Keratinocyte (primary cell): ENCODE measurements around the gene HJV. TPM values are rescaled to one million over a fixed set of nuclear protein-coding genes. Genes with fewer than 3 reads are reported as not detected.
"Not testable (repeated sequence)": the region's sequence is repeated elsewhere in the genome, so short reads cannot be mapped to it uniquely, and the experiment has no call there.

Experiments
- DNase-seq: peaks from one replicate; pipeline ENCODE4 v3.0.0-alpha.2; 2011; ENCODE audit warnings: low read depth, missing footprints, low spot score
- FAIRE-seq: peaks from 2 replicates; lab custom pipeline; 2011; peaks lifted over from hg19 to GRCh38; lab: Jason Lieb, UNC
- H2AFZ ChIP-seq: 2 replicates; pipeline ENCODE4 v1.6.0; 2012; ENCODE audit warnings: low read length, control low read depth, inconsistent platforms; ENCODE audit not compliant: control insufficient read depth
- H3K27ac ChIP-seq: 2 replicates; pipeline ENCODE4 v1.5.1; 2011; ENCODE audit warnings: low read length; ENCODE audit not compliant: control insufficient read depth, insufficient read depth
- H3K27me3 ChIP-seq: 3 replicates; pipeline ENCODE4 v1.6.0; 2011; ENCODE audit warnings: low read length; ENCODE audit not compliant: control insufficient read depth, insufficient read depth; ENCODE audit errors: extremely low read depth
- H3K36me3 ChIP-seq, 2 experiments: 2 replicates in 1 of 2; 3 replicates in 1 of 2; pipeline ENCODE4 v1.5.1; 2011; ENCODE audit warnings: low read length in 2 of 2, mild to moderate bottlenecking in 1 of 2; ENCODE audit not compliant: control insufficient read depth in 2 of 2, insufficient read depth in 2 of 2; ENCODE audit errors: extremely low read depth in 1 of 2
- H3K4me1 ChIP-seq: 3 replicates; pipeline ENCODE4 v1.5.1; 2011; ENCODE audit warnings: low read length; ENCODE audit not compliant: control insufficient read depth, insufficient read depth; ENCODE audit errors: extremely low read depth
- H3K4me2 ChIP-seq: 3 replicates; pipeline ENCODE4 v1.6.0; 2011; ENCODE audit warnings: low read depth, low read length; ENCODE audit not compliant: control insufficient read depth, insufficient read depth; ENCODE audit errors: extremely low read depth
- H3K4me3 ChIP-seq, 3 experiments: fragments of 200-600 bp in 1 of 3; sonication (generic) in 1 of 3; 2 replicates in 2 of 3; 3 replicates in 1 of 3; pipeline ENCODE4 v1.5.1; 2011 to 2016; ENCODE audit warnings: low read length in 3 of 3, mild to moderate bottlenecking in 3 of 3, control low read depth in 2 of 3, inconsistent platforms in 1 of 3, low read depth in 1 of 3, mixed read lengths in 1 of 3, mixed run types in 1 of 3, moderate library complexity in 1 of 3; ENCODE audit not compliant: control insufficient read depth in 2 of 3, insufficient read depth in 2 of 3; ENCODE audit errors: extremely low read depth in 1 of 3
- H3K79me2 ChIP-seq: 2 replicates; pipeline ENCODE4 v1.6.0; 2012; ENCODE audit warnings: low read length; ENCODE audit not compliant: control insufficient read depth, insufficient read depth
- H3K9ac ChIP-seq: 3 replicates; pipeline ENCODE4 v1.6.0; 2011; ENCODE audit warnings: low read length; ENCODE audit not compliant: control insufficient read depth, insufficient read depth; ENCODE audit errors: extremely low read depth
- H3K9me1 ChIP-seq: 3 replicates; pipeline ENCODE4 v1.6.0; 2011; ENCODE audit warnings: low read length; ENCODE audit not compliant: control insufficient read depth, insufficient read depth; ENCODE audit errors: extremely low read depth
- H3K9me3 ChIP-seq: 2 replicates; pipeline ENCODE4 v1.5.1; 2012; ENCODE audit warnings: low read depth, low read length; ENCODE audit not compliant: control insufficient read depth
- H4K20me1 ChIP-seq: 3 replicates; pipeline ENCODE4 v1.6.0; 2011; ENCODE audit warnings: low read length; ENCODE audit not compliant: control insufficient read depth, insufficient read depth; ENCODE audit errors: extremely low read depth
- EZH2 ChIP-seq: IDR thresholded peaks from one replicate; pipeline ENCODE4 v1.6.1; 2012; ENCODE audit warnings: inconsistent platforms, mild to moderate bottlenecking, low read length, moderate library complexity
- dilution Hi-C: fragments of 300-500 bp; cut with MboI; formaldehyde crosslinking; loops from one replicate; pipeline ENCODE4 v1.7.0; 2020; ENCODE audit warnings: low sequenced_read_pairs; ENCODE audit not compliant: extremely low pct_ligation_motif_present
- polyA minus RNA-seq, 3 experiments: library from RNA; depleted of rRNA, polyadenylated mRNA; stranded (reverse); fragments of >200 nt; gene quantifications; 1 replicate in 1 of 3; 2 replicates in 1 of 3; 3 replicates in 1 of 3; pipeline ENCODE4 v1.2.3, GENCODE V29; 2011
- polyA plus RNA-seq, 5 experiments: library from polyadenylated mRNA; depleted of rRNA in 3 of 5; stranded (reverse) in 3 of 5; stranded (forward) in 1 of 5; unstranded in 1 of 5; fragments of >200 nt; gene quantifications; 1 replicate in 1 of 5; 2 replicates in 3 of 5; 3 replicates in 1 of 5; pipeline versions ENCODE4 v1.2.1 to v1.2.3, GENCODE V29; 2011 to 2012; ENCODE audit warnings: missing spikeins in 2 of 5, low read depth in 1 of 5, low replicate concordance in 1 of 5
- TF ChIP-seq, protein P1 (sequence below), 3 experiments: IDR thresholded peaks in 1 of 3; conservative IDR thresholded peaks in 1 of 3; optimal IDR thresholded peaks in 1 of 3; 2 replicates in 2 of 3; 3 replicates in 1 of 3; pipeline versions ENCODE3 to v1.5.1; 2011; ENCODE audit warnings: low read length in 3 of 3, mild to moderate bottlenecking in 3 of 3, moderate library complexity in 2 of 3, control low read depth in 1 of 3, inconsistent platforms in 1 of 3; ENCODE audit not compliant: insufficient read depth in 2 of 3; ENCODE audit errors: extremely low read depth in 1 of 3

Gene HJV, protein sequence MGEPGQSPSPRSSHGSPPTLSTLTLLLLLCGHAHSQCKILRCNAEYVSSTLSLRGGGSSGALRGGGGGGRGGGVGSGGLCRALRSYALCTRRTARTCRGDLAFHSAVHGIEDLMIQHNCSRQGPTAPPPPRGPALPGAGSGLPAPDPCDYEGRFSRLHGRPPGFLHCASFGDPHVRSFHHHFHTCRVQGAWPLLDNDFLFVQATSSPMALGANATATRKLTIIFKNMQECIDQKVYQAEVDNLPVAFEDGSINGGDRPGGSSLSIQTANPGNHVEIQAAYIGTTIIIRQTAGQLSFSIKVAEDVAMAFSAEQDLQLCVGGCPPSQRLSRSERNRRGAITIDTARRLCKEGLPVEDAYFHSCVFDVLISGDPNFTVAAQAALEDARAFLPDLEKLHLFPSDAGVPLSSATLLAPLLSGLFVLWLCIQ
- polyA plus RNA-seq: 0.04 TPM in 1 of 3 replicates, not detected in the others
- polyA plus RNA-seq (2011; ENCODE audit: low read depth): not detected
- not detected in 2 replicates for polyA plus RNA-seq (2011; cell fraction: cytosol; rRNA removed)
- not detected in 2 replicates for polyA plus RNA-seq (2011; cell fraction: nucleus; rRNA removed)
- not detected in 2 replicates for polyA plus RNA-seq (2012; ENCODE audit: low replicate concordance)
- polyA minus RNA-seq: not detected in 3 replicates
- polyA minus RNA-seq (2011; cell fraction: cytosol; rRNA and poly(A)+ RNA removed): not detected
- polyA minus RNA-seq (2011; cell fraction: nucleus; rRNA and poly(A)+ RNA removed): not detected in 2 replicates

DNA sequence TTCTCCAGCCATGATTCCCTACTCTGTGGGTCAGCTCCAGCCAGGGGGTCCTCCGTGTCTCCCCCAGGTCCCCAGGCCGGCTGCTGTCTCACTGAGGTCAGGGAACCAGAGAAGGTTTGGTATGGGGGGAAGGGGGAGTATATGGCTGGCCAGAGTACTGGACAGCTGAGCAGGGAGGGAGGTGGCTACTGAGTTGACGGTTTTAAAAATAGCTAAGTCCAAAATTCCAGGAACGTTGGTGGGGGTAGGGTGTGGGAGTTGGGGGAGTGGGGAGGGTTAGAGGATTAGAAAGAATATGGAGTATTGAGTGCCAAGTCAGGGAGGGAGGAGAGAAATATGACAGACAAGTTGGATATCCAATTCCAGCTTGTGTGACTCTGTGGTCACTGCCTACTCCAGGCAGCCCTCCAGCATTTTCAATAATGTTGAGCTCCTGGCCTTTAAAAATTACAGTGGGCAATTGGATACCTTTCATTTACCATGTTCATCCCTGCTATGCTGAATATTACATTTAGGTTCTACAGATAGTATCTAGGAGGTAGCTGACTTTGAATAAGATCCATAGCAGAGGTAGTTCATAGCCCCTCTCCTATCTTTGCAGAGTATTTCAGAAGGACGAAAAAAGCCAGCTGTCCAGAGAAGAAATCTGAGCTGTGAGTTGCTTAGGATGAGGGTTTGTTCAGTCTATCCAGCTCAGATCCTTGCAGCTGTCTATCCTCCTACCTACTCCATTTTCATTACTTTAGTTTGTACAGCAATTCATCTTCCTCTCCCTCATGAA, at the start of gene HJV:
Gene HJV (minus strand): TSS at position 114 of the 781 bp plus-strand sequence. CDS start 1,504 bp downstream, outside the sequence.
- H3K4me3 ChIP-seq: no peak within 1 kb of the TSS
- H3K9me1 ChIP-seq: no peaks in the 10 kb centered on the region
- no peak within 1 kb of the TSS for H3K9ac ChIP-seq
- H3K36me3 ChIP-seq: no peaks in the 10 kb centered on the region
- no peak within 1 kb of the TSS for H3K27ac ChIP-seq
- peaks cover 46% of the 10 kb centered on the region for H3K27me3 ChIP-seq
- dilution Hi-C loops: no loop called here
- TF ChIP-seq, protein P1, sequence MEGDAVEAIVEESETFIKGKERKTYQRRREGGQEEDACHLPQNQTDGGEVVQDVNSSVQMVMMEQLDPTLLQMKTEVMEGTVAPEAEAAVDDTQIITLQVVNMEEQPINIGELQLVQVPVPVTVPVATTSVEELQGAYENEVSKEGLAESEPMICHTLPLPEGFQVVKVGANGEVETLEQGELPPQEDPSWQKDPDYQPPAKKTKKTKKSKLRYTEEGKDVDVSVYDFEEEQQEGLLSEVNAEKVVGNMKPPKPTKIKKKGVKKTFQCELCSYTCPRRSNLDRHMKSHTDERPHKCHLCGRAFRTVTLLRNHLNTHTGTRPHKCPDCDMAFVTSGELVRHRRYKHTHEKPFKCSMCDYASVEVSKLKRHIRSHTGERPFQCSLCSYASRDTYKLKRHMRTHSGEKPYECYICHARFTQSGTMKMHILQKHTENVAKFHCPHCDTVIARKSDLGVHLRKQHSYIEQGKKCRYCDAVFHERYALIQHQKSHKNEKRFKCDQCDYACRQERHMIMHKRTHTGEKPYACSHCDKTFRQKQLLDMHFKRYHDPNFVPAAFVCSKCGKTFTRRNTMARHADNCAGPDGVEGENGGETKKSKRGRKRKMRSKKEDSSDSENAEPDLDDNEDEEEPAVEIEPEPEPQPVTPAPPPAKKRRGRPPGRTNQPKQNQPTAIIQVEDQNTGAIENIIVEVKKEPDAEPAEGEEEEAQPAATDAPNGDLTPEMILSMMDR (optimal IDR thresholded peaks at IDR 0.05 in 1 of 3, IDR thresholded peaks at IDR 0.05 in 1 of 3, conservative IDR thresholded peaks at IDR 0.05 in 1 of 3; ENCODE audit: extremely low read depth in 1 of 3, insufficient read depth in 2 of 3, low read length in 3 of 3): no peak
- no peak for TF ChIP-seq EZH2
- no peaks in the 10 kb centered on the region for H4K20me1 ChIP-seq
- no peaks in the 10 kb centered on the region for H3K79me2 ChIP-seq
- H3K9me3 ChIP-seq: no peaks in the 10 kb centered on the region
- DNase-seq (no peak), FAIRE-seq (no peak)
- H3K4me2 ChIP-seq: no peak within 1 kb of the TSS
- H3K4me1 ChIP-seq: no peaks in the 10 kb centered on the region
- H2AFZ ChIP-seq: no peak within 1 kb of the TSS

DNA sequence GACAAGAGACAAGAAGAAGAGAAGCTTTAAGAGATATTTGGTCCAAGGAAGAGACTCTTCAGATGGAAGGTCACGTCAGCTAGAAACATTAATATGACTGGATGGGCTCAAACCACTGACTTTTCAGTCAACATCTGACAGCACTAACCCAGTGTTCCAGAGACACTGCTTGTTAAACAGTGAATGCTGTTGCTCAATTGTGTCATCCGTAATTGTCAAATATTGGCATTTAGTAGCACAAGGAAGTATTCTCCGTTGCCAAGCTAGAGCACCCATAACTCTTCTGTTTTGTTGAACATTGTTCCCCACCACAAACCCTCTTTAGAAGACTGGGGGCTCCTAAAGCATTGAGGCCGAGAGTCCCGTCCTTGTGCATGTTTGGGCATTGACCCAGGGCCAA, 37.6 kb upstream of the HJV start:
- not testable (repeated sequence) for FAIRE-seq

DNA sequence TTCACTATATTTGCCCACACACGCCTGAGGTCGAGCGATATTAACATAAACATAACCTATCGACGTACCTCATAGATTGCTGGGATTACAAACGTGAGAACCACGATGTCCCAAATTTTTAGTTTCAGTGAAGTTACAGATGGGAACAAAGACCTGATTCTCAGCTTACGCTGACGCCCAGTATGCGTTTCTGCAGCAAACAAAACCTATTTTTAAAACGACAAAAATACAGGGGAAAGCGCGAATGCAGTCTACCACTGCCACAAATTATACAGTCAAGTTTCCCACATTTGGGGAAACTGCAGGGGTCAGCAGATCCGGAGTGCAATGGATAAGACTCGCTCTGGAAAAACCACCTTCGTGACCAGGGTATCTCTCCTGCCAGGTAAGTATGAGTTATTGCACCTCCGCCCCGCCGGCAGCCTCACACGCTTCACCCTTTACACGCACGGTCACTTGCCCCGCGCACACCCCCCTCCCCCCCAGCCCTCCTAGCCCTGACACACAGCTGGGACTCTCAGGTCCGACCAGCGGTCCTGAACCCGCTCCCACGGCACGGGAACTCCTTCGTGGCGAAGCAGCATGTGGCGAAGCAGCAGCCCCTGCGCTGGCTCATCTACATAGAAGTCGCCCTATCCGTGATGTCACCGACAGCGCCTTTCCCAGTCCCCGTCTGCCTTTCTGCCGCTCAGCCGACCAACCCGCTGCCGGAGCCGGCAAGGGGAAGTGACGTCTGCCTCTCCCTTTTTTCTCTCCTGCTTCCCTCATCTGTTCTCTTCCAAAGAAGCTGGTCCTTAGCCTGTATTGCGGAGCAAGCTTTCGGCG, 30.5 kb upstream of the HJV start:
- peak; percentile 85 for DNase-seq
- Histone ChIP-seq H3K4me3 (peak overlapping the region; percentile 26 to 49 (median 44)), H2AFZ (peak overlapping the region; percentile 47), H3K9ac (peak overlapping the region; percentile 78), H3K4me2 (peak overlapping the region; percentile 79), H3K27ac (peak overlapping the region; percentile 86)
- H3K9me1 ChIP-seq, H3K27me3 ChIP-seq, H3K4me1 ChIP-seq, H3K36me3 ChIP-seq, H3K79me2 ChIP-seq, FAIRE-seq, H4K20me1 ChIP-seq, H3K9me3 ChIP-seq, dilution Hi-C loops: not testable (repeated sequence)

More for the DNA sequence above, 37.6 kb upstream of the HJV start:
- dilution Hi-C loops, H3K27me3 ChIP-seq, DNase-seq, H3K4me1 ChIP-seq, H3K4me3 ChIP-seq, H3K36me3 ChIP-seq, H3K9ac ChIP-seq, H3K9me1 ChIP-seq, H4K20me1 ChIP-seq, H2AFZ ChIP-seq, H3K9me3 ChIP-seq, H3K27ac ChIP-seq, H3K79me2 ChIP-seq, H3K4me2 ChIP-seq: not testable (repeated sequence)
